GM18499 (cell line): ENCODE data around the gene CPNE2.

Source experiments
- ATAC-seq: cut with Tn5 transposase; IDR thresholded peaks from one replicate; pipeline ENCODE4 v1.9.1; 2021; ENCODE audit warnings: moderate number of reproducible peaks; ENCODE audit not compliant: insufficient read depth, unreplicated experiment

Gene CPNE2

DNA sequence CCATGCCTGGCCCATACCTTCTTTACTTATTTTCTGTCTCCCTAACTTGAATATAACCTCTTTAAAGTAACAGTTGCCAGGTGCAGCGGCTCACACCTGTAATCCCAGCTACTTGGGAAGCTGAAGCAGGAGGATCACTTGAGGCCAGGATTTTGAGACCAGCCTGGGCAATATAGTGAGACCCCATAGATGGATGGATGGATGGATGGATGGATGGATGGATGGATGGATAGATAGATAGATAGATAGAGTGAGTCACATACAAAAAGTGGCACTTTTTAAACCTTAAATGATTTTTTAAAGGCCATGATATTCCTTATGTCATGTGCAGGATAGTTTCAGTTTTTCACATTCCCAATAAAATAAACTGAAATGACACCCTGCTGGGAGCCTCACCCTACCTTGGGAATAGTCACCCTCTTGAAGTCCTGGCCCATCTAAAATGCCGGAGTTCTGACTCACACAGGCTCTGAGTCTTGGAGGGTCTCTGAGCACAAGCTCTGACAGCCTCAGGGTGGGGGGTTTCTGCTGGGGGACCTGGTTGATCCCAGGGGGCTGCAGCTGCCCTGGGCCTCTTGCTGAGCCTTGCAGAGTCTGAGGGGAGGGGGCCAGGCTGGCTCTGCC lies 26.2 kb downstream of the CPNE2 start:
- ATAC-seq: no peak

DNA sequence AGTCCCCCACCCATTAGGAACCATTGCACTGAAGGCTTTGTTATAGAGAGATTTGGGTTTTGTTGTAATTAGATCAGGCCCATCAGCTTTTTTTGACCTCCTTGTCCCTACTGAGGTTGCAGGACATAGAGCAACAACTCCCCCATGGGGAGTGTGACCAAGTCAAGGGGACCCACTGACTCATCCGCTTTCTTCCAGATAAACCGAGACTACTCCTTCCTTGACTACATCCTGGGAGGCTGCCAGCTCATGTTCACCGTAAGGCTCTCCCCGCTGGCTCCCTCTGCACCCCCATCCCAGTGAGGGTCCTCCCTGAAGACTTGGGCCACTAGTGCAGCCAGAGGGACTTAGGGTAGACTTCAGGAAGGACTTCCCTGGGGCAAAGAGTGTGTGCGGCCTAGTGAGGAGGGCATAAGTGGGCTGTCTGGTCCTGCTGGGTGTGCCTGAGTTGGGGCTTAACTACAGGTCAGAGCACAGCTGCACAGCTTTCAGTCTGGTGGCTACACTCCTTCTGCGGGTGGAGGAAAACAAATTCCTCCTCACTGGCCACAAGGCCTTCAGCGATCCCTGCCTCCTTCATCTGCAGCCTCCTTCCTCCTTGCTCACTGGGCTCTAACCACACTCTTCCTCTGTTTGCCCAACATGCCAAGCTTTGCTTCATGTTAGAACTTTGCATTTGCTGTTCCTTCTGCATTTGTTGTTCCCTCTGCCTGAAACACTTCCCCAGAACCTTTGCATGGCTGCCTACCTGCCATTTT lies 31.0 kb downstream of the CPNE2 start:
- ATAC-seq: no peak

DNA sequence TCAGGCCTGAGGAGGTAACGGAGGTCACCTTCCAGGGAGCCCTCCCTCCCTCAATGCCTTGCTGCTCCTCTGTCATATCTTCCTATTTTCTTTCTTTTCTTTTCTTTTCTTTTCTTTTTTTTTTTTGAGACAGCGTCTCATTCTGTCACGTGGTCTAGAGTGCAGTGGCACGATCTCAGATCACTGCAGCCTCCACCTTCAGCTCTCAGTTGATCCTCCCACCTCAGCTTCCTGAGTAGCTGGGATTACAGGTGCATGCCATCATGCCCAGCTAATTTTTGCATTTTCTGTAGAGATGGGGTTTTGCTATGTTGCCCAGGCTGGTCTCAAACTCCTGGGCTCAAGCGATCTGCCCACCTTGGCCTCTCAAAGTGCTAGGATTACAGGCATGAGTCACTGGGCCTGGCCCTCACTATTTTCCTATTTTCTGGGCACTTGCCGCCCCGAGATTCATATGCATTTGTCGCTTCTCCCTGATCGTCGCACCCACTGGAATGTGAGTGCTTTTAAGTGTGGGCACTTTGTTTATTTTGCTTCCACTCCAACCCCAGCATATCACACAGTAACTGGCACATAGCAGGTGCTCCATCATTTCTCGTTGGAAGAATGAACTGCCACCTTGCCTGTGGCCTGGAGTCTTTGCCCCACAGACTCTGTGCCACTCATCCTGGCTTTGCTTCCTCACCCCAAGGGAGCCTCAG lies 31.7 kb downstream of the CPNE2 start:
- no peak for ATAC-seq

DNA sequence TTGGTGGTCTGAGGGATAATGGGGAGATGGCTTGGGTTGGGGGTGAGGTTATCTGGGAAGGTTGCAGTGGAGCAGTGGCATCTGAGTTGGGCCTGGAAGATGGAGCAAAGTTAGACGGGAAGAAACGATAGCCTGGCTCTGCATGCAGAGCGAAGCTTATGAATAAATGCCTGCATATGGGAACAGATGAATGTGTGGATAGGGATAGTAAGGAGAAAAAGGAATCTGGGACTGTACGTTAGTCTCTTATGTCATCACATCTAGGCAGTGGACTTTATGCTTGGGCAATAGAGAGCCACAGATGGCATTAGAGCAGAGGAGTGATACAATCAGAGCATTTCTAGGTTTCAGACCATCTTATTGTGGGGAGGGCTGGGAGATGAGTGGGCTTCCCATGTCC lies 33.0 kb downstream of the CPNE2 start:
- ATAC-seq: no peak

DNA sequence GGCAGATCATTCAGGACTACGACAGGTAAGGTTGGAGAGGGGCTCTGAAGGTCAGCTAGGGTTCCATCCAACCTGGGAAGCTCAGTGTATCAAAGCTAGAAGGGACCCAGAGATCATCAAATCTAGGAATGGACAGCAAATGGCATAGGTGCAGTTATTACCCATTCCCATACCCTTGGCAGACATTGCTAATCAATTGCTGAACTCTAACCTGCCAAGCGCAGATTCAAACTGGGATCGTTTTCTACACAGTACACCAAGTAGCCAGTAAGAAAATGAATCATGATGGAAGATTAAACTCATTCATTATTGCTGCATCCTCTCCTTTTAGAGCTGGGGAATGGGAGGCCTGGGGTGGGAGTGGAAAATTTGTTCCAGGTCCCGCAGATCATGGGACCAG lies 33.6 kb downstream of the CPNE2 start:
- no peak for ATAC-seq

DNA sequence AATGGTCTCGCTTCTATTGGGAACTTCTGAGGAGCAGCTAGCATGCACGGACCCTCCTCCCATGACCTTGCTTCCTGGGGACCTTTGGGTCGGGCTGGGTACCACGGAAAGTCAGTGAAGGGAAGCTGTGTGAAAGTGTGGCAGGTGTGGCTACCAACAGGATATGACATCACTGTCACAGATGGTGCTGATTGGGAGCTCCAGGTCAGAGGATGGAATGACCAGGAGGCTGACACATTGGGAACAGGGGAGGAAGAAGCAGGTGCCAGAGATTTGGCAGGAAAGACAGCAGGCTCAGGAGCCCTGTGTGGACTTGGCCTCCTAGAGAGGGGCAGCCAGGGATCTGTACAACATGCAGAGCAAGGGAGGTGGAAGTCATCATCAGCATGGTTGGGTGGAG lies 34.0 kb downstream of the CPNE2 start:
- no peak for ATAC-seq

DNA sequence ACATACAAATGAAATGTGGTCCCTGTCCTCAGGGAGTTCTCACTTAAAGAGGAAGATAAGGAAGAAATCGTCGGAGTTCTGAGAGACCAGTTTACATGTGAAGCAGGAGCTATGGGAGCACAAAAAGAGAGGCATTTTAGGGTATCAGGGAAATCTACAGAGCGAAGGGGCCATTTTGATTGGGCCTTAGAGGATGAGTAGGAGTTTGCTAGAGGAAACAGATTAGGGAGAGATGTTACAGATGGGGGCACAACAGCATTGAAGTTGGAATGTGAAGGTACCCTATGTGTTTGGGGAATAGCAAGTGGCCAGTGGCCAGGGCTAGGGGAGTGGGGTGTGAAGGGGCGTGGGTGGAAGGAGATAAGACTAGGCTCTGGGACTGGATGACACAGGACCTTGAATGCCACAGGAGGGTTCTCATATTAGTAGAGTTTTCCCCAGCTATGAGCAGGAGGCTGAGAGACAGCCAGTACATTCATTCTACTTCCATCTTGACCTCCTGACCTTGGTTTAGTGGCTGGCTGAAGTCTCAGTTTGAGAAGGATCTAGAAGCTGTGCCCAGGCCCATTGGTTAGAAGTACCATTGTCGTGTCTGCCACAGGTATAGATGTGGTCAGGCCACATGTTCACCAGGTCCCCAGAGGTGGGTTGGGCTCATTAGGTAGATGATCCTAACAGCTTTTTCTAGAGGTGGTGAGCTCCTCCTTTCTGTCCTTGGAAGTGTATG lies 34.8 kb downstream of the CPNE2 start:
- ATAC-seq: no peak

DNA sequence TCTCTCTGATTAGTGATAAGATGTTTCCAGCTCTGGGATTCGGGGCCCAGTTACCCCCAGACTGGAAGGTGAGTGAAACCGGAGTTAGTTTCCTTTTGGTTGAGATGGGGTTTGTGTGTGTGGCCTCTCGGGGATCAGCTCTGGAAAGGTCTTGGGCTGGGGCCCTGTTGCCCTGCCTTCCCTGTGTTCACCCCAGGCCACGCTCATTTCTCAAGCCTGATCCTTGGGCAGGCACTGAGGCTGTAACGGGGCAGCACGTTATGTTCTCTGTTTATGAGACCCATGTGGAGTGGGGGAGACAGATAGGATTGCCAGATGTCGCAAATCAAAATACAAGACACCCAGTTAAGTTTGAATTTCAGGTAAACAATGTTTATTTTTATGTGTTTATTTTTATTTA lies 35.5 kb downstream of the CPNE2 start:
- ATAC-seq: no peak

DNA sequence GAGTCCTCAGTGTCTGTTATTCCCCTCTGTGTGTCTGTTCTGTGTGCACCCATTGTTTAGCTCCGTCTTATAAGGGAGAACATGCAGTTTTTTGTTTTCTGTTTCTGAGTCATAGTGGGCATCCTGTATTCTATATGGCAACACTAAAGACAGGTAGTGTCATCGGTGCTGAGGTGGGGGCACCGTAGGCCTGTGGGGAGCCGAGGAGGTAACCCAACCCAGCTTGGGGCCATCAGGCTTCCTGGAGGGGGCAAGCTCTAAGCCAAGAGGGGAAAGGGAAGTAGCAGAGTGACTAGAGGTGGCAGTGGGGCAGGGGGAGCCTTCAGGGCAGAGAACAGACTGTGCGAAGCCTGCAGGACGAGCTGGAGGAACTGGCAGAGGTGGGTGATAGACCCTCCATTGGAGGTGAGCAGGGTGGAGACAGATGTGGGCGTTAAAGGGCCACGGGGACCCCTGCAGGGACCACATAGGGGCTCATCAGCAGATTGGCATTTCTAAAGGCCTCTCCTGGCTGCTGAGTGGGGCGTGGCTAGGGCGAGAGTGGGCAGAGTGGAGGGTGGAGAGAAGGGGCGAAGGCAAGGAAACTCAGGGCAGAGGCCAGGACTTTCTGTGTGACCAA lies 36.5 kb downstream of the CPNE2 start:
- ATAC-seq: no peak

DNA sequence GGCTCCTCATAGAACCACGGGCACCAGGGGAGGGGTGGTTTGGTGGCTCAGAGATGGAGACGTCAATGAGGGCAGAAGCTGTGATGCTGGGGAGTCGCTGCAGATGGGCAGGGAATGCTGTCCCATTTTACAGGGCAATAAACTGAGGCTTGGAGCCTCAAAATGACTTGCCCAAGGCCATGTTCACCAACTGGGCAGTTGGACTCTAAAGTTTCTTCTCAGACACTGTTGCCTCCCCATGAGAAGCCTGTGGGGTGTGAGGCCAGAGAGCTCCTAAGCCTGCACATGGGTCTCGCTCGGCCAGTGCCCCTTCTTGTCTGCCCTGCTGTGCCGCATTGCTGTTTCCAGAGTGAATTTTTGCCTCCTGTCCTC lies 38.6 kb downstream of the CPNE2 start:
- ATAC-seq: no peak

DNA sequence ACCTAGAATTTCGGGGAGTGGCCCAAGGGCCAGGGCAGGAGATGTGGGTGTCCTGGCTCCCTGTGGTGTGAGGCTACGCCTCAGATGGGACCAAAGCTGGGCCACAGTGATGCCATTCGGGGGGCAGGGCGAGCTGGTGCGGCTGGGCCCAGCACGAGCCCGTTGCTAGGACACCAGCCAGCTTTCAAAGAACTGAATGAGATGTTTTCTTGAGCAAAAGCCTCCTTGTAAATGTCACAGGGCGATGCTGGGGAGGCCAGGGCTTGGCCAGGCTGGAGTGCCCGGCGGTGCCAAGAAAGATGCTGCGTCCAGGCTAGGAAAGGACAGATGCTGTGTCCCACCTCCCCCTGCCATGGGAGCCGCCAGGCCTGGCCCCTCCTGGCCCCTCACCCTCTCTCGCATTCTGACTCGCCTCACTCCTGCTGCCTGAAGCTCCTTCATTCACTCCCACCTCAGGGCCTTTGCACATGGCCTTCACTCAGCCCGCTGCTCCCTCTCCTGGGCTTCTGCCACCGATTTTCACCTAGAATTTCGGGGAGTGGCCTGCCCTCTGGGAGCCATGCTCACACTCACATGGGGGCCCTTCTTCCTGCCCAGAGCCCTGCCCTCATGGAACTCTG lies 39.1 kb downstream of the CPNE2 start:
- ATAC-seq: no peak

DNA sequence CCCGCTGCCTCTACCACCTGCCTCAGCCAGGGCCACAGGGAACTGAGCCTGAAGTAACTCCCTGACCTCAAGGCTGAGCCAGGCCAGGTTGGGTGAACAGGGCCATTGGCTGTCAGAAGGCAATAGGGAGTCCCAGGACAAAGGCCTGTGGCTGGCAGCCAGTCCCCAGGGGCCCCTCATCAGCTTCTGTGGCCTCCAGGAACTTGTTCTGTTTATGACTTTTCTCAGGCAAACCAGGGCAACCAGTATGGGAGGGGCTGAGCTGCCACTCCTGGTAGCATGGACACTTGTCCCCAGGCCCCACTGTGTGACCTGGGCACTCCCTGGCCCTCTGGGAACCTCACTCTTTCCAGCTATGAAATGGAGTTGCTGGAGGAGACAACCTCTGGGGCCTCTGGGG lies 40.1 kb downstream of the CPNE2 start:
- ATAC-seq: no peak

DNA sequence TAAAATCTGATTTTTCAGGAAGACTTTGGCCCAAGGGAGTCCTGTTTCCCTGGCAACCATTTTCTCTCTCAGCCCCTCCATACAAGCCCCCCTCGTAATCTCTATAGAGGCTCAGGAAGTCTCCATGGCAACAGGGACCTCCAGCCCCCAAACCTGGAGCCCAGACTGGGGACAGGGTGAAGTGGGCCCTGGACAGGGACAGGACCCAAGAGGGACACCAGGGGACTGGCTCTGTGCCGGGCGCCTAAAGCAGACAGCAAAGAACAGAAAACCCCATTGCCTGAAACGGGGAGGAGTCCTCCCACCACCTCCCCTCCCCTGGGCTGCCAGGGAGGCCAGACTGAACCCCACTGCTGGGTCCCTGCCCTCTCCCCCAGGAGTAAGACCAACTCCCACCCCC lies 40.6 kb downstream of the CPNE2 start:
- no peak for ATAC-seq

DNA sequence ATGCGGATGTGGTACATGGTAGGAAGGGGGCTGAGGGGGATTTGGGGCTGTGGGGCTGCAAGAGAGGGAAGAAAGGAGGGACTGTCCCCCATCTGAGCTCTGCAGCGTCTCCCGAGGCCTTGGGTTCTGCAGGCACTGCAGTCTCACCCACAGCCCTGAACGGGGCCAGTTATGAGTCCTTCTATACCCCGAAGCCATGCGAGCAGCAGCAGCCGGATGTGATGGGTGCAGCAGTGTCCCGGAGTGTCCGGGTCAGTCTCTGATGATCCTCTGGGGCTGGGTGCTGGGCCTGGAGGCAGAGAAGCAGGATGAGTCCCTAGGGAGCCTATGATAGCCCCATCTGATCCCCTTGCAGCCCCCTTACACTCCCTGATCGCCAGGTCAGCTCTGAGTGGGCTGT lies 41.5 kb downstream of the CPNE2 start:
- ATAC-seq: no peak

DNA sequence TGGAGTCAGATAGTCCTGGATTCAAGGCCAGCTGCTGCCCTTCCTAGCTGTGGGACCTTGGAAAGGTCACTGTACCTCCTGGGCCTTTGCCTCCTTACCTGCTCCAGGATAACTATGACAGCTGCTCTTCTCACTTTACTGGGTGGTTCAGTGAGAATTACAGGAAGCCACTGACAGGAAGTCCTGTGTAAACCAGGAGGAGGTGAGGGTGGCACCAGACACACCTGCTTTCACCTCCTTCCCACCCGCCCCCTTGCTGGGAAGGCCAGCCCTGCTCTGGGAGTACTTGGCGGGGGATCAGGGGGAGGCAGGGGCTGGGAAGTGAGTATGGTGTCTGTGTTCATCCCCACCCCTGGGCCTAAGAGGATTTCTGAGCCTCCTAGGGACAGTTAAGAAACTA lies 42.6 kb downstream of the CPNE2 start:
- ATAC-seq: no peak

DNA sequence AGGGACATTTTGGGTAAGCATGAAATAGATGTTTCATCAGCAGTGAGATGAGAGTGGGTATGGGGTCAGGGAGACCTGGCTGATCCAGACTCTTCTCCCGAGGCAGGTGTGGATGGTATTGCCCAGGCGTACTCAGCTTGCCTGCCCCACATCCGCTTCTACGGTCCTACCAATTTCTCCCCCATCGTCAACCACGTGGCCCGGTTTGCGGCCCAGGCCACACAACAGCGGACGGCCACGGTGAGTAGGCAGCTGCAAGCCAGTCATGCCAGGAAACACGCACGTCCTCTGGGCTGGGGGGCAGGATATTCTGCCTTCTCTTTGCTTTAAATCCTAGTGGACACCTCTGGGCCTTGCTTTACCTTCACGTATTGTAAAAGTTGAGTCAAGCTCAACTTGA lies 44.7 kb downstream of the CPNE2 start:
- no peak for ATAC-seq

DNA sequence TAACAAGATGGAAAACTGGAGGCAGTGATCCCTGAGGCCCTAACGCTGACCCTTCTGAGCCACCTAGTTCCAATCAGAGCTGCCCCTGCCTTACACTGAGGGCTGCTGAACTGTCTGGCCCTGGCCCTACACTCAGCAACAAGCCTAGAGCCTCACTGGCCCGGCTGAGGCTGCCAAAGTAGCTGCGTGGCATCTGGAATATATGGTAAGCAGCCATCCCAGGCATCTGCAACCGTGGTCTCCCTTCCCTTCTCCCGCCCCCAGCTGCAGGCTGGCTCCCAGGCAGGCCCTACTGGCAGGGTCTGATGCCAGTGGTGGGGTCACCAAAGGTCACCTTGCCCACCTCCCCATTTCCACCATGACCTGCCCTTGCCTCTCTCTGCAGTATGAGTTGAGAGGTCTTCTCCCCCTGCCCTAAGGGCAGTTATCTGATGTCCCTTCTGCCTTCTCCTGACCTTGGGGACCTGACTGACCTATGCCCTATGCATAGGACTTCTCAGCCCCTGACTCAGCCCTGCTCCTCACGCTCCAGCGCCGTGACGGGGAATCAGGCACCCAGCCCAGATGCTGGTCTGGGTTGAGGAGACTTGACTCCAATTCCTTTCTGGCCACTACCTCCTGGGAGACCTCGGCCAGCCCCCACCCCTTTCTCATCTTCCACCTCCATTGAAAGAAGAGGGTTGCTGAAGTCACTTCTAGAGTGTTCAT lies 45.3 kb downstream of the CPNE2 start:
- ATAC-seq: no peak

DNA sequence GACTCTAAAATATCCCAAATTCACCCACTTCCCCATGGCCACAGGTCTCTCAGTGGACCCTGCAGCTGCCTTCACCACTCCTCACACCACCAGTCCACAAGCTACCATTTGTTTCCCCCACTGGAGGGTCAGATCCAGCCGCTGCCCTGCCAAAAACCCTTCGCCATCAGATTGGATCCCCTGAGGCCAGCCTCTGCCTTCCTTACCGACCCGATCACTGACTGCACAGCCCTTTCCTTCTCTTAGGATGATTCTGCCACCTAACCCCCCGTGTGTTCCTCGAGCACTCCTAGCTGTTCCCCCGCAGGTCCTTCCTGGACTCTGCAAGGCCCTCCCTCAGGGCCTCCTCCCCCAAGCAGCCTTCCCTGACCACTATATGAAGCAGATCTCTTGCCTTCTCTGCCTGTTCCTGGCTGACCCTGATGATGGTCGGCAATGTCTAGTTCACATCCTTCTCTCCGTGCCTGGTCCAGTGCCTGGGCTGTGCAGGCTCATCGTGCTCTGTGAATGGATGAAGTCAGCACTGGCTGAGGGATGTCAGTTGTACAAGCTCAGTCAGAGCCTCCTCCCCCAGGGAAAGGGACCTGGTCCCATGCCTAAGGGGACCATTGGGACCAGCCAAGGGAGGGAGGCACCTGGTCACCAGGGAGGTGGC lies 46.0 kb downstream of the CPNE2 start:
- no peak for ATAC-seq
